GM12878 (cell line): ENCODE results near the gene DAGLA. TPM values are rescaled to one million over a fixed set of nuclear protein-coding genes. Genes with fewer than 3 reads are reported as not detected.

Source experiments
- ATAC-seq: fragments of 200-7000 bp; cut with Tn5 transposase; 3 replicates; pipeline ENCODE4 v1.9.1; 2020; ENCODE audit warnings: mild to moderate bottlenecking, moderate library complexity
- BruUV-seq: library from RNA; stranded (reverse); fragments of 400-500 nt; replicated peaks from 2 replicates; lab custom pipeline; 2021; lab: Mats Ljungman, UMichigan
- CTCF ChIA-PET: fragments of 300-600 bp; sonication (Branson Sonifier 250); formaldehyde crosslinking; extraction: SDS; loops from one replicate; lab custom pipeline; 2021; ENCODE audit warnings: inconsistent platforms; lab: Yijun Ruan, JAX
- POLR2A ChIA-PET: fragments of 350-600 bp; formaldehyde crosslinking; extraction: SDS; loops from one replicate; lab custom pipeline; 2021; ENCODE audit warnings: inconsistent platforms; lab: Charles Lee
- RAD21 ChIA-PET: fragments of 300-600 bp; sonication (Branson Sonifier 250); formaldehyde crosslinking; loops from one replicate; lab custom pipeline; 2023; ENCODE audit warnings: antibody characterized with exemption; ENCODE audit not compliant: unreplicated experiment; lab: Charles Lee
- SMC1A ChIA-PET: fragments of 300-600 bp; sonication (Branson Sonifier 250); formaldehyde crosslinking; loops from one replicate; lab custom pipeline; 2023; ENCODE audit not compliant: unreplicated experiment, uncharacterized antibody; lab: Charles Lee
- DNase-seq: peaks from one replicate; pipeline ENCODE4 v3.0.0-alpha.2; 2011; ENCODE audit warnings: low read depth, low spot score
- FAIRE-seq: peaks from 3 replicates; lab custom pipeline; 2011; peaks lifted over from hg19 to GRCh38; lab: Jason Lieb, UNC
- H2AFZ ChIP-seq: 2 replicates; pipeline ENCODE4 v1.6.0; 2011; ENCODE audit warnings: low read depth, low read length, control low read depth; ENCODE audit not compliant: control insufficient read depth
- H3K27ac ChIP-seq: 2 replicates; pipeline ENCODE4 v1.5.1; 2011; ENCODE audit warnings: control low read depth; ENCODE audit not compliant: control insufficient read depth, insufficient read depth
- H3K27me3 ChIP-seq, 2 experiments: replicated peaks in 1 of 2; 2 replicates each; pipeline versions ENCODE4 v1.6.0 to v1.6.1; 2011; ENCODE audit warnings: low read length in 1 of 2; ENCODE audit not compliant: control insufficient read depth in 2 of 2, insufficient read depth in 2 of 2
- H3K36me3 ChIP-seq, 2 experiments: 2 replicates each; pipeline ENCODE4 v1.5.1; 2011; ENCODE audit warnings: low read length in 1 of 2; ENCODE audit not compliant: control insufficient read depth in 2 of 2, insufficient read depth in 2 of 2
- H3K4me1 ChIP-seq: 2 replicates; pipeline ENCODE4 v1.6.1; 2011; ENCODE audit warnings: mild to moderate bottlenecking, low read length, moderate library complexity, mixed read lengths; ENCODE audit not compliant: control insufficient read depth, insufficient read depth
- H3K4me2 ChIP-seq: 2 replicates; pipeline ENCODE4 v1.6.0; 2011; ENCODE audit warnings: control low read depth; ENCODE audit not compliant: control insufficient read depth, insufficient read depth
- H3K4me3 ChIP-seq: fragments of 200-600 bp; sonication (generic); 2 replicates; pipeline ENCODE4 v1.5.1; 2016
- H3K79me2 ChIP-seq: 2 replicates; pipeline ENCODE4 v1.6.0; 2011; ENCODE audit warnings: low read length; ENCODE audit not compliant: control insufficient read depth, insufficient read depth
- H3K9ac ChIP-seq: 2 replicates; pipeline ENCODE4 v1.8.0; 2011; ENCODE audit warnings: low read length, control low read depth, mixed read lengths; ENCODE audit not compliant: control insufficient read depth, insufficient read depth
- H3K9me3 ChIP-seq: replicated peaks from 3 replicates; pipeline ENCODE4 v1.5.1; 2011; ENCODE audit warnings: mild to moderate bottlenecking, low read length; ENCODE audit not compliant: control insufficient read depth, insufficient read depth
- H4K20me1 ChIP-seq: 2 replicates; pipeline ENCODE4 v1.6.0; 2011; ENCODE audit not compliant: control insufficient read depth, insufficient read depth
- CHD4 ChIP-seq: fragments of 200-600 bp; sonication (generic); IDR thresholded peaks from 2 replicates; pipeline ENCODE4 v1.6.1; 2016; ENCODE audit warnings: mild to moderate bottlenecking
- CREB1 ChIP-seq: IDR thresholded peaks from 2 replicates; pipeline ENCODE4 v1.6.1; 2012; ENCODE audit warnings: low read depth, mild to moderate bottlenecking, inconsistent platforms
- DPF2 ChIP-seq: fragments of 450-650 bp; IDR thresholded peaks from 2 replicates; pipeline ENCODE4 v1.6.1; 2017; ENCODE audit warnings: mild to moderate bottlenecking
- FOS ChIP-seq: IDR thresholded peaks from 3 replicates; pipeline ENCODE4 v1.6.1; 2011; ENCODE audit warnings: borderline replicate concordance; ENCODE audit not compliant: insufficient read length; ENCODE audit errors: extremely low read depth
- IKZF2 ChIP-seq, 2 experiments: fragments of 450-650 bp; IDR thresholded peaks; 2 replicates each; pipeline ENCODE4 v1.6.1; 2017; ENCODE audit warnings: mild to moderate bottlenecking in 2 of 2, moderate library complexity in 2 of 2
- KAT2A ChIP-seq: conservative IDR thresholded peaks from 2 replicates; pipeline ENCODE4 v1.6.1; 2011; ENCODE audit warnings: low read depth, low read length; ENCODE audit not compliant: control insufficient read depth
- MEF2B ChIP-seq: fragments of 450-650 bp; IDR thresholded peaks from 2 replicates; pipeline ENCODE4 v1.6.1; 2018; ENCODE audit warnings: mild to moderate bottlenecking, moderate library complexity; ENCODE audit not compliant: partially characterized antibody, poor library complexity, severe bottlenecking
- MTA3 ChIP-seq: IDR thresholded peaks from 2 replicates; pipeline ENCODE4 v1.6.1; 2012; ENCODE audit warnings: low read length, inconsistent platforms, borderline replicate concordance
- MYB ChIP-seq: fragments of 150-350 bp; IDR thresholded peaks from 2 replicates; pipeline ENCODE4 v1.6.1; 2014; ENCODE audit warnings: mild to moderate bottlenecking, low read depth, low read length, borderline replicate concordance
- NBN ChIP-seq: fragments of 450-650 bp; IDR thresholded peaks from 2 replicates; pipeline ENCODE4 v1.6.1; 2016
- NR2C1 ChIP-seq: fragments of 450-650 bp; IDR thresholded peaks from 2 replicates; pipeline ENCODE4 v1.6.1; 2017; ENCODE audit warnings: antibody characterized with exemption, mild to moderate bottlenecking, moderate library complexity
- PAX8 ChIP-seq: fragments of 450-650 bp; IDR thresholded peaks from 2 replicates; pipeline ENCODE4 v1.6.1; 2017; ENCODE audit warnings: mild to moderate bottlenecking, moderate library complexity
- POLR2AphosphoS2 ChIP-seq: IDR thresholded peaks from 2 replicates; pipeline ENCODE4 v1.6.1; 2011; ENCODE audit warnings: low read depth, mild to moderate bottlenecking, low read length, improper control_type of control experiment, moderate library complexity
- POLR2AphosphoS5 ChIP-seq: IDR thresholded peaks from 2 replicates; pipeline ENCODE4 v1.6.1; 2011; ENCODE audit warnings: mild to moderate bottlenecking, low read length, inconsistent platforms
- RUNX3 ChIP-seq: IDR thresholded peaks from 2 replicates; pipeline ENCODE4 v1.6.1; 2012; ENCODE audit warnings: low read length, inconsistent platforms
- SP1 ChIP-seq: IDR thresholded peaks from one replicate; pipeline ENCODE4 v1.6.1; 2011; ENCODE audit warnings: low read depth, low read length
- STAT3 ChIP-seq: IDR thresholded peaks from 2 replicates; pipeline ENCODE4 v1.6.1; 2011; ENCODE audit warnings: low read depth, low read length, improper control_type of control experiment
- WRNIP1 ChIP-seq: IDR thresholded peaks from 2 replicates; pipeline ENCODE4 v1.6.1; 2011; ENCODE audit warnings: low read depth, low read length, improper control_type of control experiment, borderline replicate concordance
- ZSCAN29 ChIP-seq: fragments of 450-650 bp; IDR thresholded peaks from 2 replicates; pipeline ENCODE4 v1.6.1; 2017; ENCODE audit warnings: mild to moderate bottlenecking, moderate library complexity
- WGBS: methylation state at CpG from one replicate; pipeline ENCODE4 v1.1.6; 2016; ENCODE audit warnings: low lambda C conversion rate; ENCODE audit not compliant: insufficient replicate concordance, insufficient coverage; ENCODE audit errors: missing lambda C conversion rate; 5-methylcytosine and 5-hydroxymethylcytosine counted together
- in situ Hi-C: fragments of 300-500 bp; cut with MboI; formaldehyde crosslinking; loops from 9 replicates; pipeline ENCODE4 v1.14.3; 2018; ENCODE audit warnings: mixed read lengths
- intact Hi-C: fragments of 100-400 bp; cut with micrococcal nuclease; formaldehyde crosslinking; loops from one replicate; pipeline ENCODE4 v1.14.2; 2022; ENCODE audit not compliant: unreplicated experiment
- polyA plus RNA-seq, 11 experiments: library from polyadenylated mRNA; depleted of rRNA in 4 of 11; unstranded in 6 of 11; stranded (reverse) in 5 of 11; fragments of >200 nt; fragmentation: Nextera tagmentation in 4 of 11; fragmentation: Illumina TruSeq in 1 of 11; extraction: Ambion mirVana in 4 of 11; extraction: Trizol in 1 of 11; gene quantifications; 1 replicate in 1 of 11; 2 replicates in 10 of 11; pipeline versions ENCODE4 v1.2.1 to v1.2.3, GENCODE V29; 2011 to 2016; ENCODE audit warnings: inconsistent platforms in 2 of 11, missing spikeins in 2 of 11, low read depth in 1 of 11
- total RNA-seq, 4 experiments: library from RNA; depleted of rRNA in 3 of 4; stranded (reverse); fragments of >200 nt in 3 of 4; fragmentation: Illumina TruSeq in 1 of 4; extraction: Trizol in 1 of 4; gene quantifications; 2 replicates each; pipeline versions ENCODE4 v1.2.1 to v1.2.3, GENCODE V29; 2013 to 2021
- TF ChIP-seq, protein P1 (sequence below): fragments of 450-650 bp; IDR thresholded peaks from 2 replicates; pipeline ENCODE4 v1.6.1; 2017; ENCODE audit warnings: borderline replicate concordance

DAGLA gene
- total and polyA plus RNA-seq, 10 of the 15 experiments (the other 5 are each of a cell fraction or from before 2014, with no cell fraction given) = 0.05 TPM; not detected in 9

DNA sequence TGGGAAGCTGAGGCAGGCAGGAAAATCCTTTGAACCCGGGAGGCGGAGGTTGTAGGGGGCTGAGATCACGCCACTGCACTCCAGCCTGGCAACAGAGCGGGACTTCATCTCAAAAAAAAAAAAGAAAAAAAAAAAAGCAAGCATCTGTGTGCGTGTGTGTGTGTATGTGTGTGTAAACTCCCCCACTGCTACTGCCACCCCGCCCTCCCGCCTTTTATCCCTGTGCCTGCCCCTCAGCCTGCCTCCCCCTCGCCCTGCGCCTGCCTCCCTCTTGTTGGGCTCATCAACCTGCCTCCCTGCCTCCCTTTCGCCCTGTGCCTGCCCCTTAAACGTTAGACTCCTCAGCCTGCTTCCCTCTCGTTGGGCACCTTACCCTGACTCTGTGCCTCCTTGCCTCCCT is 94.2 kb downstream of the DAGLA start (continued):
- TF ChIP-seq DPF2 (no peak), KAT2A (no peak), FOS (no peak), POLR2AphosphoS2 (no peak), SP1 (no peak), NBN (no peak), NR2C1 (no peak), MEF2B (no peak)

DNA sequence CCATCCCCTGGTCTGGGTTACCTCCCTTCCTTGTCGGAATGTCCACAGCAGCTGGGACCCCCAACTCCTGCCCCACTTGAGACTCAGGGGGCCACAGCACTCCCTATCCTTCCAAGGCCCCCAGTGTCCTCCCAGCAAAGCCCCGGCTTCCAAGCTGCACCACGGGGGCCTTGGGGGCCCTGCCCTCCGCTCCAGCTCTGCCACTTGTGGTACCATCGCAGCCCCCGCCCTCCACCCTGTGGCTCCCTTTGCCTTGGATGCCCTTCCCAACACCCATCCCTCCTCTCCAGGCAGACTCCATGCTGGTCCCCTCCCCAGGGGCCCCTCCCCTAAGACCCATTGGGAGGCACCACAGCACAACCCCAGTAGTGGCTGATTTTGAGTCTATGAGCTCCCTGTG is 94.9 kb downstream of the DAGLA start:
- no peak for DNase-seq
- ChIA-PET SMC1A (interaction anchor here (0.7 to 2.6 kb wide), 4 partner anchors 12 to 96 kb away, joined by 3 to 8 read pairs (median 5); no protein-coding TSS in a partner anchor), POLR2A (interaction anchor here (1.9 kb wide), 1 partner anchor 27 kb away, joined by 6 read pairs; no protein-coding TSS in a partner anchor), CTCF (interaction anchor here (0.9 to 7.5 kb wide), 8 partner anchors 9 to 333 kb away, joined by 3 to 88 read pairs (median 4); no protein-coding TSS in a partner anchor)
- in situ Hi-C loops (no loop called here), intact Hi-C loops (no loop called here)
- Histone ChIP-seq H3K9ac (no peak overlapping the region), H3K79me2 (no peaks in the 10 kb centered on the region), H3K9me3 (no peaks in the 10 kb centered on the region), H3K36me3 (no peaks in the 10 kb centered on the region), H3K27me3 (no peaks in the 10 kb centered on the region)
- no peak for FAIRE-seq
- ATAC-seq = no peak
- 65% methylated on average over 6 of the region's 6 CpGs for WGBS
- TF ChIP-seq IKZF2 (IDR thresholded peaks at IDR 0.05) = no peak
- no peak for TF ChIP-seq WRNIP1
- TF ChIP-seq PAX8 = no peak
- no peak for TF ChIP-seq ZSCAN29
- TF ChIP-seq STAT3 = no peak
- no peak for TF ChIP-seq CHD4
- TF ChIP-seq, protein P1, sequence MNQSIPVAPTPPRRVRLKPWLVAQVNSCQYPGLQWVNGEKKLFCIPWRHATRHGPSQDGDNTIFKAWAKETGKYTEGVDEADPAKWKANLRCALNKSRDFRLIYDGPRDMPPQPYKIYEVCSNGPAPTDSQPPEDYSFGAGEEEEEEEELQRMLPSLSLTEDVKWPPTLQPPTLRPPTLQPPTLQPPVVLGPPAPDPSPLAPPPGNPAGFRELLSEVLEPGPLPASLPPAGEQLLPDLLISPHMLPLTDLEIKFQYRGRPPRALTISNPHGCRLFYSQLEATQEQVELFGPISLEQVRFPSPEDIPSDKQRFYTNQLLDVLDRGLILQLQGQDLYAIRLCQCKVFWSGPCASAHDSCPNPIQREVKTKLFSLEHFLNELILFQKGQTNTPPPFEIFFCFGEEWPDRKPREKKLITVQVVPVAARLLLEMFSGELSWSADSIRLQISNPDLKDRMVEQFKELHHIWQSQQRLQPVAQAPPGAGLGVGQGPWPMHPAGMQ = no peak
- no peak for TF ChIP-seq RUNX3
- TF ChIP-seq POLR2AphosphoS5 = no peak
- no peak for TF ChIP-seq MYB
- TF ChIP-seq CREB1 = no peak
- no peak for TF ChIP-seq MTA3
- TF ChIP-seq, all 136 proteins: peak for 0
- no peak overlapping the region for H3K4me3 ChIP-seq
- BruUV-seq = no TSS peak
- no peak overlapping the region for H2AFZ ChIP-seq
- no peaks in the 10 kb centered on the region for H4K20me1 ChIP-seq
- no peak overlapping the region for H3K27ac ChIP-seq
- RAD21 ChIA-PET = interaction anchor here (1.4 to 2.5 kb wide), 2 partner anchors 22 to 27 kb away, joined by 5 to 15 read pairs; partner anchors contain the start of gene MYRF
- H3K4me2 ChIP-seq = no peak overlapping the region
- no peaks in the 10 kb centered on the region; the same call in 1 of the 2 replicates for H3K4me1 ChIP-seq
